NCI-H748 (cell line): ENCODE results near the gene MPO.

ENCODE experiments used
- DNase-seq: peaks from one replicate; lab custom pipeline; 2025; ENCODE audit not compliant: unreplicated experiment; lab: John Stamatoyannopoulos, UW

The MPO gene

GRCh38 chr17:58307468-58308172, 26.9 kb upstream of the MPO start:
- no peak for DNase-seq

- DNase-seq: no peak
Measured at GRCh38 chr17:58306131-58306951, 25.6 kb upstream of the MPO start.

- DNase-seq: no peak
Measured at GRCh38 chr17:58305626-58306025, 24.9 kb upstream of the MPO start.

- no peak for DNase-seq
Measured at GRCh38 chr17:58304750-58305486, 24.2 kb upstream of the MPO start.

- peak; percentile 66 for DNase-seq
Measured at GRCh38 chr17:58303971-58304749, 23.4 kb upstream of the MPO start.

GRCh38 chr17:58302919-58303585, 22.3 kb upstream of the MPO start:
- no peak for DNase-seq

GRCh38 chr17:58302171-58302918, 21.6 kb upstream of the MPO start:
- DNase-seq: no peak

- DNase-seq: no peak
Measured at GRCh38 chr17:58301504-58302150, 20.9 kb upstream of the MPO start.

- no peak for DNase-seq
Measured at GRCh38 chr17:58300336-58300735, 19.6 kb upstream of the MPO start.

GRCh38 chr17:58294034-58294433, 13.3 kb upstream of the MPO start:
- DNase-seq: no peak

GRCh38 chr17:58291246-58291645, 10.5 kb upstream of the MPO start:
- no peak for DNase-seq

GRCh38 chr17:58289869-58290268, 9.1 kb upstream of the MPO start:
- no peak for DNase-seq

GRCh38 chr17:58285422-58285810, 4.7 kb upstream of the MPO start:
- DNase-seq: no peak

GRCh38 chr17:58284613-58285421, 4.1 kb upstream of the MPO start:
- DNase-seq: no peak

- no peak for DNase-seq
Measured at GRCh38 chr17:58283674-58284612, 3.2 kb upstream of the MPO start.

- no peak for DNase-seq
Measured at GRCh38 chr17:58282442-58282841, 1.7 kb upstream of the MPO start.

GRCh38 chr17:58281511-58282011, 826 bp upstream of the MPO start:
- no peak for DNase-seq
